Endothelial cell of umbilical vein (primary cell): ENCODE data around the gene SLC12A8.

Experiments
- CTCF ChIP-seq, 2 donors: IDR thresholded peaks; 1 replicate in 1 of 2; 2 replicates in 1 of 2; pipeline ENCODE4 v1.5.1; 2011; ENCODE audit warnings: low read length in 2 of 2, mild to moderate bottlenecking in 2 of 2, moderate library complexity in 2 of 2, control low read depth in 1 of 2, inconsistent platforms in 1 of 2, low read depth in 1 of 2; ENCODE audit not compliant: insufficient read depth in 1 of 2; ENCODE audit errors: extremely low read depth in 1 of 2
- EZH2 ChIP-seq: IDR thresholded peaks from 2 replicates; pipeline ENCODE4 v1.6.1; 2012; ENCODE audit warnings: borderline replicate concordance, low read depth, mild to moderate bottlenecking, moderate library complexity, low read length, inconsistent platforms; ENCODE audit not compliant: severe bottlenecking
- FOS ChIP-seq: IDR thresholded peaks from 2 replicates; pipeline ENCODE4 v1.6.1; 2011; ENCODE audit warnings: mild to moderate bottlenecking, low read length, moderate library complexity, borderline replicate concordance; ENCODE audit not compliant: insufficient read depth
- JUN ChIP-seq: IDR thresholded peaks from 2 replicates; pipeline ENCODE4 v1.6.1; 2011; ENCODE audit warnings: borderline replicate concordance, low read depth; ENCODE audit not compliant: insufficient read length, insufficient read depth
- MAX ChIP-seq: IDR thresholded peaks from 2 replicates; pipeline ENCODE4 v1.6.1; 2011; ENCODE audit not compliant: insufficient read depth, insufficient read length
- MYC ChIP-seq: IDR thresholded peaks from one replicate; pipeline ENCODE4 v1.6.1; 2011; ENCODE audit warnings: mild to moderate bottlenecking, low read depth, low read length
- POLR2A ChIP-seq: IDR thresholded peaks from 2 replicates; pipeline ENCODE4 v1.6.1; 2012; ENCODE audit warnings: low read depth, mild to moderate bottlenecking, control low read depth, low read length
- POLR2AphosphoS5 ChIP-seq: IDR thresholded peaks from 2 replicates; pipeline ENCODE4 v1.6.1; 2012; ENCODE audit warnings: low read depth, mild to moderate bottlenecking, control low read depth, low read length, moderate library complexity; ENCODE audit not compliant: insufficient read depth

GRCh38 chr3:125072301-125072700 is 140.2 kb downstream of the SLC12A8 start:
- TF ChIP-seq CTCF (IDR thresholded peaks at IDR 0.05; ENCODE audit: extremely low read depth in 1 of 2, insufficient read depth in 1 of 2, low read depth in 1 of 2, low read length in 2 of 2), result no peak
- TF ChIP-seq POLR2AphosphoS5, result no peak
- no peak for TF ChIP-seq POLR2A
- no peak for TF ChIP-seq MYC
- no peak for TF ChIP-seq EZH2
- no peak for TF ChIP-seq FOS
- TF ChIP-seq MAX, result no peak
- no peak for TF ChIP-seq JUN
